8988T (cell line): Measurements from ENCODE around the gene HYDIN.
A peak's percentile ranks its signal among the peaks of the same experiment; 100 is the strongest.

Experiments
- DNase-seq: peaks from one replicate; pipeline ENCODE4 v3.0.0; 2011

Gene HYDIN

DNA sequence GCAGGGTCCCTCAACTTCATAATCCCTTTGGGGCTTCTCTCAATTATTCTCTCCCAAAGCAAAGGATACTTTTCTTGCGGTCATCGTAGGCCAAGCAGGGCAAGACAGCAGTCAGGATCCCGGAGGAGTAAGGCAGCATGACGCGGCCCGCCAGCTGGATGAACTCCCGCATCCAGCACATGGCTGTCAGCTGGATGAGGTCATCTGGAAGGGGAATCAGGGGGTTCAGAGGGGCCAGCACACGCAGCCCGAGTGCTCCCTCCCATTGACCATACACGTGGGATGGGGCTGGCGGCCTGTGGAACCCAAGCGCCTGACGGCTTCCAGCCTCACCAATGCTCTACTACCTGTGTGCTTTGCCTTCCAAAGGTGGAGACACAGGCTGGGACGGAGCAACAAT lies 448.7 kb downstream of the HYDIN start:
- no peak for DNase-seq

DNA sequence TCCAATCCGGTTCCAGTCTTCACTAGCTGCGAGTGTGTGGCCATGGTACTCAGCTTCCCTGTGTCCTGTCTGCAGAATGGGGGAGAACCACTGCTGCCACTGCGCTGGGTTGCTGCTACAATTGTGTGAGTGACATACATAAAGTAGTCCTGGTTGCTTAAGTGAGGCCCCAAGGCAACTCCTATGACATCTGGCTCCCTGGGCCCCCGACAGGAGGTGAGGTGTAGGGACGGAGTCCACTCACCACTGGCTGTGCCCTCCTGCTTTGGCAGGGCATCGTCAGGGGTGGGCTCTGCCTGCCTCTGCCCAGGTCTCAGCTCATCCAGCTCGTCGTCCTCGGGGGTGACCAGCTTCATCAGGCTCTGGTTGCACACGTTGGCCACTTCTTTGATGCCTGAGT lies 450.0 kb downstream of the HYDIN start:
- DNase-seq, result no peak

DNA sequence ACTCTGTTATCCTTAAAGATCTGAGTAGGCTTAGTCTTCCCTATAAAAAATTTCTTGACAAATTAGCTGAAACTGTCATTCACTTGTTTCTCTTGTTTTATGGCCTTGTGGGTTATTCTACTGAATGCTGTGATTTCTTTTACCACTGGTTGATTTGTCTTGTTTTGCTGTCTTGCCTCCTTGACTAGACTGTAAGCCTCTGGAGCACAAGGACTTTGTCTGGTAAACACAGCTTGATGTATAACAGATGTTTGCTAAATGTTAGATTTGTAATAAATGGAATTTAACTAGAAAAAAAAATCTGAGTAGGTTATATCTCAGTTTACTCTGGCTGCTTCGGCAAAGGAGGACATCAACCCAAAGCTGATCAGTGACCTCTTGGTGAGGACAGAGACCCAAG lies 451.2 kb downstream of the HYDIN start:
- DNase-seq, result no peak

- DNase-seq, result peak; percentile 82
Measured at GRCh38 chr16:70778901-70779309, 451.6 kb downstream of the HYDIN start.

DNA sequence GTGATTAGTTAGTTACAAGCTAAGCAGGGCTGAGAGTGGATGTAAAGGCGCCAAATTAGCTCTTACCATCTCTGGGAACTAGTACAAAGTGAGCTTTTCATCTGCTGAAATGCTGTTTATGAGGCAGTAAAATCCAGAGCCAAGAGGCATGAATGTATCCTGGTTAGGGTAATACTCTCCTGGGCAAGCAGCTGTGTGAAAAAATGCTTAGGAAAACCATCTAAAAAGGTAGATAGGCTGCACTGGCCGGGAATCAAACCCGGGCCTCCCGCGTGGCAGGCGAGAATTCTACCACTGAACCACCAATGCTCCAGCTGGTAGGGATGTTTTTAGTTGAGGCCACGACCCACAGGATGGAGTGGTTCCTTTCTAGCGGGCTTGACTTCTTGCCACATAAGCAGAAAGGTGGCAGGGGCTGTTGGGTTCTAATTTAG lies 452.5 kb downstream of the HYDIN start:
- DNase-seq, result no peak

DNA sequence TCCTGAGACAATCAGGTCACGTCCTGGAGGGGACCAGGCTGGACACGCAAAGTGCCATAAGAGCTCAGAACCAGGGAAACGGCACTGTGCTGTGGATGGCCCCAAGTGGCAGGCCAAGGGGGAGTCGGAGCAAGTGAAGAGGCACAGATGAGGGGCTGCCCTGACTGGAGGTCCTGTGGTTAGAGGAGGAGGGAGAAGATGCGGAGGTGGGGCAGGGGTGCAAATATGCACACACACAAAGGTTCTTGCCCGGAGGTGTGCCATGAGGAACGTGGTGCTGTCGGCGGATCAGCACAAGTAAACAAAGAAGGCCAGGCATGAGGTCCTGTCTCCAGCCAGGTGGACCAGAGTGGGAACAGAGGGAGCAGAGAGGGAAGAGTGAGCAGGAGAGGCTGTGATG lies 453.0 kb downstream of the HYDIN start:
- no peak for DNase-seq

DNA sequence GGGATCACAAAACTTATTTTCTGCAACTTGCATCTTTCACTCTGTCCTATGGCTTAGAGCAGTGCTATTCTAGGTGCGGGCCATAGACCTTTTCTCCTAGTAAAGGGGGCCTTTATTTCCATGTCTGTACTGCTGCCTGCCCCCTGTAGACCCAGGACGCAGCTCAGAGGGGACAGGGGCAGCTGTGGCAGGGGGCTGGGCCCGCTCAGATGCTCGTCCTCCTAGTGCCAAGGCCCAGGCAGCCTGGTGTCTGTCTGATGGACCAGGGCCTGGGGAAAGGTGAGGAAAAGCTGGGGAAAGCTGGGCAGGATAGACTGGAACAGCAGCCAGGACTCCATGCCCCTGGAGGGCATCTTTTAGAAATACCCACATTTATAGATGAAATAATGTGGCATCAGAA lies 455.1 kb downstream of the HYDIN start:
- DNase-seq, result no peak

DNA sequence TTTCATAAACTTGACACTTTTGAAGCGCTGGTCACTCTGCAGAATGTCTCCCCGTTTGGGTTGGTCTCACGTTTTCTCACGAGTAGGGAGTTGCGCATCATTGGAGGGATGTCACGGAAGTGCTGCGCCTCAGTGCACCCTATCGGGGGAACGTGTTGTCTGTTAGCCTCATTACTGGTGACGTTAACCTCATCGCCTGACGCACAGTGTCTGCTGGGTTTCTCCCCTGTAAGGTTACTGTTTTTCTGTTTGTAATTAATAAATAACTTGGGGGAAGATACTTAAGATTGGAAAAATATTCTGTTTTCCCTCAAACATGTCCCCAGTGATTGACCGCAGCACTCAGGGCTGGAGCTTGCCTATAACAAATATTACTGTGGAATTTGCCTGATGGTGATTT lies 456.3 kb downstream of the HYDIN start:
- DNase-seq, result no peak

- DNase-seq, result no peak
Measured at GRCh38 chr16:70772493-70772892, 458.0 kb downstream of the HYDIN start.

DNA sequence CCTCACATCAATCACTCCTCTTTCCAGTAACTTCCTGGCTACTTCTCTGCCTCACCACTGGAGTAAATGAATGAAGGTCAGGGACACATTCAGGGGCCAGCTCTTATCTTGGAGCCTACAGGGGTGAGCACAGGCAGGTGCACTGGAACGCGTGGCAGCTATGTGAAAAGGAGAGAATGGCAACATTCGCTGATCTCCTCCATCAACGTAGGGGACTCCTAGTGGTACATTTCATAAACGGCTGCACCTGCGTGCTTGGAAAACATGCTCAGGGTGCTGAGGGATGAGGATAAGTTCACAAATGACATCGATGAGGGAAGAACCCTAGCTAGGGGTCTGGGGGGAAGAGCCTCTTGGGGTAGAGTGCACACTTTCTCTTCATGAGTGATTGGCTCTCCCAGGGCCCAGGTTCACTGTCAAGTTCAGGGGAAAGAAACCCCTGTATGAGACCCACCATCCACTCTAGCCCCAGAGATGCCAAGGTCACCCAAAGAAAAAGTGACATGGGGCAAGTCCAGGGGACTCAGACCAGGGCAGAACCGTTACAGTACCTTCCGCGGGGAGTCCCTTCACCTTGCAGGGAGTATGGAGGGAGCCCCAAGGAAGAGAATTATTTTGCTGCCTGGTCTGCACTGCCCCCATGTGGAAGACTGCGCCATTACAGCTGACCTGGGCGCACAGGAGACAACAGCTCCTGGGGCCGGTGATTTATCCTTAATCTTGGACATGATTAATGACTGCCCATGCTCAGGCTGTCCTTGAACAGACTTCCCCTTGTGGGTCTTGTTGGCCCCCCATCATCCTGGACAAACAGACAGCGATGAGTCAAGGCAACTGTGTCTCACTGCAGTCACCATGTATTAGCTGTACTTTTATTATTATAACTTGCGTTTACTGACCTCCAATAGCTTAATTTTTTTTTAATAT lies 459.6 kb downstream of the HYDIN start:
- DNase-seq, result no peak

- no peak for DNase-seq
Measured at GRCh38 chr16:70770291-70770625, 460.3 kb downstream of the HYDIN start.

- DNase-seq, result no peak
Measured at GRCh38 chr16:70769761-70770160, 460.8 kb downstream of the HYDIN start.

DNA sequence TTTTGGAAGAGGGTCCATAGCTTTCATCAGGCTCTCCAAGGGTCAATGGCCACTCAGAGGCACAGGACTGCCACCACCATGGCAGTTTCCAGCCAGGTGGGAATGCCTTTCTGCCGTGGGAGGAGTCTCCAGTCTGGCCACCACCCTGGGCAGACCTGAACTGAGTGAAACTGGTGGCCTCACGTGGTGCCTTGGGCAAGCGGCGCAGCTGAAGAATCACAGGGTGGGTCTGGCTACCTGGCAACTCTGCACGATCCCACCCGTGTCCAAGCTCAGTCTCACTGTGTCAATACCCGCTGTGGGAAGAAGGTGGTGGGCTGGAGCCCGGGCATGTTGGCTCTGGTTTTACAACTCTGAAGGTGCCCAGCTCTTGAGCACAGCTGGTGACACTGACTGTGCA lies 461.4 kb downstream of the HYDIN start:
- no peak for DNase-seq

DNA sequence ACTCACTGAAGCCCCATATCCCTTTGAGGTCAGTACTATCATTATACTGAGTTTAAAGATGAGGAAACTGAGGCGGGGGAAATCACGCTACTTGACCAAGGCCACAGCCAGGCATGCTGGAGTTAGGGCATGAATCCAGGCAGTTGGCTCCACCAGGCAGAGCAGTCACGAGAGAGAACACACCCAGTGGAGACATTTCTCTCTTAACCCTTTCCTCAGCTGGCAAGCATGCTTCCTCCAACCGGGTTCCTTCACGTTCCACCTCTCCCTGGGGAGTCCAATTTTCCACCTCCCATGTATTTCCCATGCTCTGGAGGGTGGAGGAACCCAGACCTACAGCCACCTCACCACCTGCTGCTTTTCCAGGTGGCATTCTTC lies 462.3 kb downstream of the HYDIN start:
- DNase-seq, result no peak

DNA sequence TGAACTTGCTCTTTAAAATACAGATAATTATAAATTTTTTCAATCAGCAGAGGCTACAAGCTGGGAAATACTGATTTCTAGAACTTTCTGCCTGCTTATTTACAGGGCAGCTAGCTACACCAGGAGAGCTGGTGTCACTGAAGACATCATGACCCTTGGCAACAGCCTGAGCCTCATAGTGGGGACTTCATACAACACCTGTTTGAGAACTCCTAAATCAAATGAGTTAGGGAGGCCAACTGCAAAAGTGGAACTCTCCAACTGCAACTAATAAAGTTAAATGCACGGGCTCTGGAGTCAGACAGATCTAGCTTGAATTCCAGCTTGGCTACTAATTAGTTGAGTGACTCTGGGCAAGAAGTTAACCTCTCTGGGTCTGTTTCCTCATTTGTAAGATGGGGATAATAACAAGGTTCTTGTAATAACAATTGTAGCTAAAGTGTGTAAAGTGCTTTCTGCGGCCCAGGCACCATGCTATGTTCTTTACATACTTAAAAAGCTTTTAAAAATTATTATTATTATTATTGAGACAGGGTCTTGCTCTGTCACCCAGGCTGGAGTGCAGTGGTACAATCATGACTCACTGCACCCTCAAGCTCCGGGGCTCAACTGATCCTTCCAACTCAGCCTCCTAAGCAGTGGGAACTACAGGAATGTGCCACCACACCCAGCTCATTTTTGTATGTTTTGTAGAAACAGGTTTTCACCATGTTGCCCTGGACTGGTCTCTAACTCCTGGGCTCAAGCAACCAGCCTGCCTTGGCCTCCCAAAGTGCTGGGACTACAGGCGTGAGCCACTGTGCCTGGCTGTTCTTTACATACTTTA lies 462.9 kb downstream of the HYDIN start:
- no peak for DNase-seq

- DNase-seq, result no peak
Measured at GRCh38 chr16:70766658-70767057, 463.9 kb downstream of the HYDIN start.

DNA sequence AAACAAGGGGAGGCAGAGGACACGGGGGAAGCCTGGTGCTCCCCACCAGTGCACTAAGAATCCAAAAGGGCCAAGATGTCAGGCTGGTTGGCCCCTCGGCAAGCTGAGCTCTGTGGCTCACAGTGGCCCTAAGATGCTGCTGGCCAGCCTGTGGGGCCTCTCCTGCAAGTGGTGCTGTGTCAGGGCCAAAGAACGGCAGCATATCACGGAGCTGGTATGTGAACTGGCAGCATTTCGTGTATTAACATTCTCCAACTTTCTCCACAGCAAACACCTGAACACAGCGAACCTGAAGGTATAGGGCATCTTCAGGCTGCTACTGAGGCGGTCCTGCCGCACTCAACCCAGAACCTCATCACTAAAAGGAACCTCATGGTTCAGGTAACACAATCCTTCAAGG lies 464.3 kb downstream of the HYDIN start:
- DNase-seq, result no peak

DNA sequence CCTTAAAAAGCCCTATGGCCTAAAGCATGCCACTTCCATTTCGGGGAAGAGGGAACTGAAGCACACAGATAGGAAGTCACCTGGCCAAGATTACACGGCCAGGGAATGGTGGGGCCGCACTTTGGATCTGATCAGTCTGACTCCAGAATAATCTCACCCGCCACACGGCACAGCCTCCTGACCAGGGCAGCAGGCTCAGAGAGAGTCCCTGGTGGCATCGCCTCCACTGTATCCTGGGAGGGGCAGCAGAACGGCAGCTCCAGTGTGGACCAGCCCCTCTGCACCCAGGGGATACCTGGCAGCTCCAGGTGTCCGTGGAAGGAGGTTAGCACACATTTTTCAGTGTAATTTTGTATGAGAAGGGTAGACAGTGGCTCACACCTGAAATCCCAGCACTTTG lies 465.0 kb downstream of the HYDIN start:
- no peak for DNase-seq

DNA sequence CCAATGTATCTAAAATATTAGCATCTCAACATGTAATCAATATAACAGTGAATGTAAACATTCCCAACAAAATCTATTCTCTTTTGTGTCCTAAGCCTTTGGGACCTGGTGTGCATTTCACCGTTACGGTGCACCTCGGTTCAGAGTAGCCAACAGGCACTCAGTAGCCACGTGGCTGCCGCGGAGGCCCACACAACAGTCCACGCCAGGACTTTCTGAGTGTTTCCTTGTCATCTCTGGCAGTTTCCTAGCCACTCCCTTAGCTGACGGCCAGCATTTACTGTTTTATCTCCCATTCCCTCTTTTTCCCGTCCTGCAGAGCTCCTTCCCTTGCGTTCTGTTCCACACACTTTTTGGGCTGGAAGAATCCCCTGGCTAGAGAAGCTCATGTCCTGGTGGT lies 465.9 kb downstream of the HYDIN start:
- DNase-seq, result no peak

GRCh38 chr16:70760221-70760620 lies 470.3 kb downstream of the HYDIN start:
- DNase-seq, result no peak

- DNase-seq, result no peak
Measured at GRCh38 chr16:70759666-70760065, 470.9 kb downstream of the HYDIN start.

DNA sequence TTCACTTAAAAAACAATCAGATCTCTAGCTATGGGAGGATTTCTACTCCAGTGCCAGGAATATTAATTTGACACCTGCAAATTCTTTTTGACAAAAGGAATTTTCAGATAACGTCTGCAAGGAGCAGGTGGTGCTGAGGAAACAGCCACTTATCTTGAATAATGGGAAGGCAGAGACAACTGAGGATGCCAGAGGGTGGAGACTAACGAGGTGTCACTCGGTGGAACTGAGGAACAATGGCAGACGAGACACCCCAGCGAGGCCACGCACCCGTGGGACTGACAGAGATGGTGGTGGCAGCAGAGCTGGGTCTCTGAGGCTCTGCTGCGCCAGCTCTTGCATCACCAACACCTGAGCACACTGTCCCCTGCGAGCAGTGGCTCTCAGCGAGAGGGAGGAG lies 471.7 kb downstream of the HYDIN start:
- DNase-seq, result no peak
